Mucosa of gallbladder (tissue), 1 donor: ENCODE measurements around the gene TTC16. TPM values are rescaled to one million over a fixed set of nuclear protein-coding genes. Genes with fewer than 3 reads are reported as not detected.
"Not testable (repeated sequence)": the region's sequence is repeated elsewhere in the genome, so short reads cannot be mapped to it uniquely, and the experiment has no call there.

Experiments used
- DNase-seq: peaks from one replicate; pipeline ENCODE4 v3.0.0-alpha.2; 2020; ENCODE audit warnings: low spot score
- total RNA-seq: library from RNA; stranded (reverse); gene quantifications from one replicate; pipeline ENCODE4 v1.2.1, GENCODE V29; 2021
- donor health status: DM: no; HTN: no; CAD: no.

Gene TTC16
- total RNA-seq, 1 donor from 2014 or later, result 0.26 TPM

DNA sequence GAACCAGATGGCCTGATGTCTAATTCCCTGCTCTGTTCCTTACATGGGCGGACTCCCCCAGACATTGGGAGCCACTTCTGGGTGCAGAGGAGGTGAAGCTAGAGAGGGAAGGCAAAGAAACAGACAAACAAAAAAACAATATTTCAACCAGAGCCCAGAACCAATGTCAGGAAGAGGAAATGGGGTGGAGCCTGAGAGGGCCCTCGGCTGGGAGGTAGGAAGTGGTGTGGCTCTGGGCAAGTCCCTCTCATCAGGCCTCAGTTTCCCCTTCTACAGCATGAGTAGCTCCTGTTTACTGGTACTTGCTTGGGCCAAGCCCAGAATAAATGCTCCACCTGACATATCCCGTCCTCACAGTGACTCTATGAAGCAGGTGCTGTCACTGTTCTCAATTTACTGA lies 51.5 kb downstream of the TTC16 start:
- DNase-seq, result no peak

- DNase-seq, result no peak
Observed at GRCh38 chr9:127767909-127768331, 52.0 kb downstream of the TTC16 start.

GRCh38 chr9:127768698-127769097 lies 52.8 kb downstream of the TTC16 start:
- DNase-seq, result no peak

DNA sequence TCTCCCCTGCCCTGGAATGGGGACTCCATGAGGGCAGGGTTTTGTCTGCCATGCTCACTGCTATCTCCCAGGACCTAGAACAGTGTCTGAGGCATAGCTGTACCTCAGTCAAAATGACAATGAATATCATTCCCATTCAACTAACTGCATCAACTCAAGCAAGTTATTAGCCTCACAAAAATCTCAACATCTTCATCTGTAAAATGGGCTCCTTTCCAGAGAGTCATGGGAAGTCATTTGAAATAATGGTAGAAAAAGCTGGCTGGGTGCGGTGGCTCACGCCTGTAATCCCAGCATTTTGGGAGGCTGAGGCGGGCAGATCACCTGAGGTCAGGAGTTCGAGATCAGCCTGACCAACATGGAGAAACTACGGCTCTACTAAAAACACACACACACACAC lies 53.2 kb downstream of the TTC16 start:
- no peak for DNase-seq

DNA sequence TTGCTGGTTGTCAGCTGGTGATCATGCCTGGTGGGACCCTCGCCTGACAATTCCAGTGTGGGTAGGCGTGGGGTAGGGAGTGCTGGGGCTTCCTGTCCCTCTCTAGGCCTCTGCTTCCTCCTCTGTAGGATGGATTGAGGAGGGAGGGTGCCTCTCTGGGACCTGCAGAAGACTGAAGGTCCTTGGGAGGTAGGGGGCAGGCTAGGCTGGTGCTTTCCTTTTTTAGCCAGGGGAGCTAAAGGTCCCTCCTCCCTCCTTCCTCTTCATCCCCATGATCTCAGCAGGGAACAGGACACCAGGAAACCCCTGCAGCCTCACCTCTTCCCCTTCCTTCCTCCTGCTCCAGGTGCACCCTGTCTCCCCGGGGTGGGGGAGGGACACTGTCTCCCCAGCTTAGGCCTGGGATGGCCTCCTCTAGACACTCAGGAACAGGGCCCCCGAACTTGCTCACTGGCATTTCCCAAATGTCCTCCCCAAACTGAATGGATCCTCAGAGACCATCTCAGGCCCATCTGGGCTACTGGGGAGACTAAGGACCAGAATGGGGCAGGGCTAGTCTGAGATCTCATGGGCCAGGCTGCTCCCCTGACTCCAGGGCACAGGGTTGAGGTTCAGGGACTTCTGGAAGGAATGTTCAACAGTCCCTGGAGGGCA lies 54.2 kb downstream of the TTC16 start:
- no peak for DNase-seq

DNA sequence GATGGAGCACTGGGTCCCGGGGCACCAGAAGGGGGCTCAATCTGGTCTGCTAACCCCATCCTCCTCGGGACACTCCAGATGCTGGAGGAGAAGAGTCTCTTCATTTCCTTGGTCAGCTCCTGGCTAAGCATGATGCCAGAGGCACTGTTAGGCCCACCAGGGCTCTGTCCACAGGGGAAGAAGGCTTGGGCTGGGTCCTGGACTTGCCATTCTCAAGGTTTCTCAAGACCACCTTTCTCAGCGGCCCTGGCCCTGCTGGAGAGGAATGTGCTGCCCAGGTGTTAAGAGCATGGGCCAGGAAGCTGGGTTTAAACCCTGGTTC lies 54.7 kb downstream of the TTC16 start:
- no peak for DNase-seq

DNA sequence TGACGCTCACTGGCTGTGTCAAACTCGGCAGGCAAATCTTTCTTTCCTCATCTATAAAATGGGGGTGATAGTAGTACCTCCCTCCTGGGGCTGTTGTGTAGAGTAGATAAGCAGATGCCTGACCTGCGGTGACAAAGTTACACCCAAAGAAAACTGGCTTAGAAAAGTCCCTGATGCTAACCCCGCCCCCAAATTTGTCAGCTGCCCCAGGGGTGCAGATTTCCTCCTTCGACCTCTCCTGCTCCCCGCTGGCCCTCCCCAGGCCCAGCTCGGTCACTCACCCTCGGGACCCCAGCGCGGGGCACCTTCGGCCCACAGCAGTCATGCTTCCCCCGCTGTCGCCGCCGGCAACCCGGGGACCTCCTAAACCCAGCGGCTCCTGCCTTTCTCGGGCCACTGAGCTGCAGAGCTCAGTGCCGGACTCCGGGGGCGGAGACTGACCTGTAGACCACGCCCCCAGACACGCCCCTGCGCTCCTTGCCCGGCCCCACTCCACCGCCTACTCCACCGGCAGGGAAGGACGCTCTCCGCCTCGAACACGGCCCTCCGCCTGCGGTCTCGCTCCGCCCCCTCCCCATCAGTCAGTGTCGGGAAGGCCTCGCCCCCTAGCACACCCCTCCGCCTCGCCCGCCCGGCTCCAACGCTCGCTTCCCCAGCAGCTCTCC lies 55.2 kb downstream of the TTC16 start:
- DNase-seq, result peak; percentile 98

DNA sequence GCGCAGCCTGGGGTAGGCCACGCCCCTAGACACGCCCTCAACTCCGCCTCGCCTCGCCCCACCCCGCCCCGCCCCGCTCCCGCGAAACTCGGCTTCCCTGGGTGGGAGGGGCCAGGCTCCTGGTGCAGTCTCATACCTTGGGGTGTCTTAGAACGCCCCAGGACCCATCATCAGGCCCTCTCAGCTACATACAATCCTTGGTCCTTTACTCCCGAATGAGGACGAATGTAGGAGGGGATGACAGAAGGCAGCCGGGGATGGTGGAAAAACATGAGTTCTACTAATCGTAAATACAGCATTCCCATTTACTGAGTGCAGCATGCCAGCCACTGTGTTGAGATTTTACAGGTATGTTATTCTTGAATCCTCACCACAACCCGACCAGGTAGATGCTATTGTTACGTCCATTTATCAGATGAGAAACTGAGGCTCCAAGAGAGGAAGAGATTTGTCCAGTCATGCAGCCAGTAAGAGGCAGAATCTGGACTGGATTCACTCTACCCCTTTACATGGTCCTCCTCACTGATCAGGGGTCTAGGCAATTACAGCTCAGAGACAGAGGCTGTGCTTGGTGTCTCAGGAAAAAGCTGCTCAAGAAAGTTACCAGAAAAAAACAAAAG lies 55.8 kb downstream of the TTC16 start:
- DNase-seq, result no peak

DNA sequence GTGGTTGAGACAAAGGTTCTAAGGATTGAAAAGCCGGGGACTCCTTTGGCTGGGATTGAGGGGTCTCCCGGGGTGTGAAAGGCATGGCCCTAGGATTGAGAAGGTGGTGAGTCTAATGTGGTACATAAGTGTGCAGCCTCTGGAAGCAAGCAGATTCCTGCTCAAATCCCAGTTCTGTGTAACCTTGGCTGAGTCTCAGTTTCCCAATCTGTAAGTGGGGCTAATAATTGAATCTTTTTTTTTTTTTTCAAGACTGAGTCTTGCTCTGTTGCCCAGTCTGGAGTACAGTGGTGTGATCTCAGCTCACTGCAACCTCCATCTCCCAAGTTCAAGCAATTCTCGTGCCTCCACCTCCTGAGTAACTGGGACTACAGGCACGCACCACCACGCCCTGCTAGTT lies 56.7 kb downstream of the TTC16 start:
- no peak for DNase-seq

DNA sequence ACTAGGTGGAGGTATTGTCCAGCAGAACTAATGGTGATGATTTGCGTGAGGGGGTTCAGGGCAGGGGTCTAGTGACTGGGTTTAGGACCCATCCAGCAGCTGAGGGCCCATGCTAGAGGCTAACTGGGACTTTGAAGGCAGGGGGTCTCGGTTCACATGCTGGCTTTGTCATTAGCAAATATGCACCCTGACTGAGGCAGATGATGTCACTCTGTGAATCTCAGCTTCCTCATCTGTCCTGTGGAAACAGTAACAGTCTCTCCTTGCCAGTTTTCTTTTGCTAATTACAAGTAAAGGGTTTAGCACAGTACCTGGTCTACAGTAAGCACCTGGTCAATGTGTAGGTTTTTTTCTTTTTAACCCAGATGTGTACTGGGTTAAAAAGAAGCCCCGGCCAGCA lies 57.4 kb downstream of the TTC16 start:
- no peak for DNase-seq

DNA sequence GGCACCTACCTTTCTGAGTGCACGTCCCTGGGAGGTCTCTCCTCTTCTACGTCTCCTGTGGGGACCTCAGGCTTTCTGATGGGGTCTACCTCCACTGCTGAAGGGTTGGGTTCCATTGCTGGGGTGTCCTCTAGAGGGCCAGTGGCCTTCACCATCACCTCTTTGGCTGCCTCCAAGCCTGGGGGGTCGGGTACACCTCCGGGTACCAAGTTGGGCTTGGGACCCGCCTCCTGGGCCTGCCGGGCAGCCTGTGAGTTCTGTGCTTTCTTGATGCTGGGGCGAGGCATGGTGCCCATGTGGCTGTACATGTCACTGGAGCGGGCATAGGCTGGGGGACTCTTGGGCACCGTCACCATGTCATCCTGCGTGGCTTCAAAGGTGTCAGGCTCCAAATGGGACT lies 58.1 kb downstream of the TTC16 start:
- DNase-seq, result no peak

DNA sequence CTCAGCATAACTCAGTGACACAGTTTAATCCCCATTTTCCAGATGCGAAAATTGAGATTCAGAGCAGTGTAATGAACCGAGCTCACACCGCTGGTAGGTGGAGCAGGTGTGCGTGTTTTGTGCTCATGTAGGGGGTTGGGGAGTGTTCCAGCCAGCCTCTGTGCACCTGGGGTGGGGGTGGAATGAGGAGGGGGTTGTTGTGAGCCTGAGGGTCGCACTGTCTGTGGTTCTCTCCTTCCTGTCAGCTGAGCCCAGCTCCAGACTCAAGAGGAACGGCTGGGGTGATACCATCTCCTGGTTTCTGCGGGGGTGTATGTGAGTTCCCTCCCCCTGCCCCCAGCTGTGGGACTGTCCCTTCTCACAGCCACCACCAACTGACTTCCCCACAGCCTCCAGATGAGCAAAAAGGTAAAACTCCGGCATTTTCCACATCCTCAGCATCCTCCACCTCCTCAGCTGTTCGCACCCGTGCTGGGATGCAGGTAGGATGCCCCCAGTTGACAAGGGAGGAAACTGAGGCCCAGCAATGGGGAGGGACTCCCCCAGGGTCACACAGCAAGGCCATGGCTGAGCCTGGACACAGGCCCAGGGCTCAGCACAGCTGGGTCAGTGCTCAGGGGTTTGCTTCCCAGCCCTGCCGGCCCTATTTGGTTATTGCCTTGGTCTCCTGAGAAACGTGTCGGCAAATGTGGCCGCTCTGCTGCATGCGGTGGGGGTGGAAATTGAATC lies 60.5 kb downstream of the TTC16 start:
- DNase-seq, result no peak

GRCh38 chr9:127776924-127777289 lies 61.0 kb downstream of the TTC16 start:
- no peak for DNase-seq

GRCh38 chr9:127777368-127777980 lies 61.6 kb downstream of the TTC16 start:
- no peak for DNase-seq

- no peak for DNase-seq
Observed at GRCh38 chr9:127778280-127779135, 62.6 kb downstream of the TTC16 start, which contains the start of gene SH2D3C. Gene SH2D3C (minus strand): TSS chr9:127778666. CDS start chr9:127778627, 39 bp downstream.

DNA sequence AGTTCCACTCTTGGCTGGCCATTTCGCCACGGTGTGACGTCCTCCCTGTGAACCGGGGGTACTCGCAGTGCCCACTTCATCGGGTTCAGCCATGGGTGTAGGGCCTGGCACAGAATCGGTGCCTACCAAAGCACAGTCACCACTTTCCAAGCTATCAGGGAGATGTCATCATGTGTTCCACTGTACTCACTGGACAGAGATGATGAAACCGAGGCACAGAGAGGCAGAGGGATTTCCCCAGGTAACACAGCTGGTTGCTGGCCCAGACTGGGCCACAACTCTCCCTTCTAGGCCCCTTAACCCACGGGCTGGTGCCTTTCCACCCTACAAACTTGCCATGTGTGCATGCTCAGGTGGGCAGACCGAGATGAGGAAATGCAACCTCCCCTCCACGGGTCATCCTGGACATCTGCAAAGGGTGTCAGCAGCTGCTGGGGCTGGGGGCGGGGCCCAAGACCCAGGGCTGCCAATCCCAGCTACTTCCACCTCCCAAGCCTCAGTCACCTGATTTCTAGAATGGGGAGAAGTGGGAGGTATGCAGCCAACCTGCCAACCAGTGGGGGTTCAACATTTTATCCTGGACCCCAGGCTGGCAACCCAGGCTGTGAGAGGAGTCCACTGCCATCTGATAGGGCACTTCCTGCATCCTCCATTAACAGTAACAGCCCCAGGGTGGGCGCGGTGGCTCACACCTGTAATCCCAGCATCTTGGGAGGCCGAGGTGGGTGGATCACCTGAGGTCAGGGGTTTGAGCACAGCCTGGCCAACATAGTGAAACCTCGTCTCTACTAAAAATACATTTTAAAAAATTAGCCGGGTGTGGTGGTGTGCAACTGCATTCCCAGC lies 63.5 kb downstream of the TTC16 start:
- DNase-seq, result no peak

DNA sequence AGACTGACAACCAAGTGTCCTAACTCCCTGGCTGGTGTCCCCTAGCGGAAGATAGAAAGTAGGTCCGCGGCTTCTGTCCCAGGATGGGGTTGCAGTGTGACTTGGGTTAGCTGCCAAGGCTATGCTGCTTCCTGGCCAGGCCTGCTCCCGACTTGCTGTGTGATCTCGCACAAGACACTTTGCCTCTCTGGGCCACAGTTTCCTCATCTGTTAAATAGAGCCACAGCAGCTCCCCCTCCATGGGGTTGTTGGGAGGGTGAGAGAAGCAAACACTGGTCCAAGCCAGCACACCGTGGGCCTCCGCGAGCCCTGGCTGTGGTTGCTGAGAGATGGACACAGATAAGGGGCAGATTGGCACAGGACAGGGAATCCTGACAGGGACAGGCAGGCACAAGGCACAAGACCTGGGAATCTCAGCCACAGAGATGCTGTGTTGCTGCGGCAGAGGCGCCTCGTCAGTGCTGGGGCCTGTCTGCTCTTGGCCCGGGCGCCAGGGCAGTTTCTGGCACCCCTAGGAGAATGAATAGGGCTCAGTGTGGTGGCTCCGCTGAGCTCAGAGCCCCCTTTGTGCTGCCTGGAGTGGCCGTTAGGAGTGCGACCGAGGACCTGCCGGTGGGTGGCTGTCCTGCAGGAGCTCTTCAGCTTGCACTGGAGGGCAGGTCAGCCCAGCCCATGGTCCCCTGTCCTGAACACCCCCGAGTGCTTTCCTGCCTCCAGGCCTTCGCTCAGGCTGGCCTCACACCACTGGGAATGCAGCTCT lies 64.4 kb downstream of the TTC16 start:
- no peak for DNase-seq

DNA sequence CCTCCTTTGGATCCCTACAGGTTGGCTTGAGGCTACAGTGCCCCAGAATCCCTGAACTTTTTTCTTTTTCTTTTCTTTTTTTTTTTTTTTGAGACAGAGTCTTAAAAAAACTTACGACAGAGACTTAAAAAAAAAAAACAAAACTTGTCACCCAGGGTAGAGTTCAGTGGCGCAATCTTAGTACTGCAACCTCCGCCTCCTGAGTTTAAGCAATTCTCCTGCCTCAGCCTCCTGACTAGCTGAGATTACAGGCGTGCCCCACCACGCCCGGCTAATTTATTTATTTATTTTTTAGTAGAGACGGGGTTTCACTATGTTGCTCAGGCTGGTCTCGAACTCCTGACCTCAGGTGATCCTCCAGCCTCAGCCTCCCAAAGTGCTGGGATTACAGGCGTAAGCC lies 65.0 kb downstream of the TTC16 start:
- not testable (repeated sequence) for DNase-seq
